Measurements from ENCODE around the gene CAPN5.
"Not testable (repeated sequence)": the region's sequence is repeated elsewhere in the genome, so short reads cannot be mapped to it uniquely, and the experiment has no call there.

Gene CAPN5

GRCh38 chr11:77044356-77044755 is 22.4 kb upstream of the CAPN5 start:
- no peak for DNase-seq

- DNase-seq = no peak
These were observed 21.9 kb upstream of the CAPN5 start for GRCh38 chr11:77044886-77045285.

GRCh38 chr11:77046060-77046501 is 20.7 kb upstream of the CAPN5 start:
- peak; percentile 45 for DNase-seq

GRCh38 chr11:77047007-77047927 is 19.5 kb upstream of the CAPN5 start:
- DNase-seq = peak; percentile 94

- DNase-seq = not testable (repeated sequence)
These were observed 18.8 kb upstream of the CAPN5 start for GRCh38 chr11:77047928-77048446.

GRCh38 chr11:77049026-77049425 is 17.7 kb upstream of the CAPN5 start:
- DNase-seq = no peak

- no peak for DNase-seq
These were observed 15.3 kb upstream of the CAPN5 start for GRCh38 chr11:77051511-77051910.

- DNase-seq = no peak
These were observed 14.3 kb upstream of the CAPN5 start for GRCh38 chr11:77052518-77052917.

- DNase-seq = no peak
These were observed 13.4 kb upstream of the CAPN5 start for GRCh38 chr11:77053217-77054015.

- DNase-seq = no peak
These were observed 12.7 kb upstream of the CAPN5 start for GRCh38 chr11:77054084-77054483.

- no peak for DNase-seq
These were observed 11.6 kb upstream of the CAPN5 start for GRCh38 chr11:77055101-77055561.

GRCh38 chr11:77055913-77056312 is 10.9 kb upstream of the CAPN5 start:
- DNase-seq = no peak

- no peak for DNase-seq
These were observed 9.9 kb upstream of the CAPN5 start for GRCh38 chr11:77056814-77057402.

- no peak for DNase-seq
These were observed 8.8 kb upstream of the CAPN5 start for GRCh38 chr11:77057938-77058474.

GRCh38 chr11:77058900-77059299 is 7.9 kb upstream of the CAPN5 start:
- no peak for DNase-seq

GRCh38 chr11:77059806-77060205 is 7.0 kb upstream of the CAPN5 start:
- DNase-seq = no peak

- DNase-seq = no peak
These were observed 6.5 kb upstream of the CAPN5 start for GRCh38 chr11:77060234-77060633.

- DNase-seq = not testable (repeated sequence)
These were observed 5.5 kb upstream of the CAPN5 start for GRCh38 chr11:77061258-77061657.

- DNase-seq = no peak
These were observed 3.8 kb upstream of the CAPN5 start for GRCh38 chr11:77062924-77063323.

- DNase-seq = no peak
These were observed 3.4 kb upstream of the CAPN5 start for GRCh38 chr11:77063407-77063806.

GRCh38 chr11:77063861-77064260 is 2.9 kb upstream of the CAPN5 start:
- no peak for DNase-seq

- DNase-seq = no peak
These were observed 2.0 kb upstream of the CAPN5 start for GRCh38 chr11:77064648-77065217.

GRCh38 chr11:77065878-77066228 is 918 bp upstream of the CAPN5 start:
- peak; percentile 43 for DNase-seq
